Uterus (tissue), 2 donors: Measurements from ENCODE around the gene UFSP1.

ENCODE experiments used
- CTCF ChIP-seq, 4 experiments: fragments of 200-600 bp in 2 of 4; fragments of 450-650 bp in 2 of 4; sonication (generic) in 2 of 4; IDR thresholded peaks; one replicate each; pipeline ENCODE4 v1.5.1; 2016 to 2019; ENCODE audit warnings: antibody characterized with exemption in 4 of 4, mild to moderate bottlenecking in 2 of 4, moderate library complexity in 1 of 4
- POLR2A ChIP-seq, 2 donors: fragments of 450-650 bp; IDR thresholded peaks; one replicate each; pipeline ENCODE4 v1.6.1; 2016; ENCODE audit warnings: antibody characterized with exemption in 2 of 2, mild to moderate bottlenecking in 1 of 2, moderate library complexity in 1 of 2

GRCh38 chr7:100856871-100857282, 32.6 kb downstream of the UFSP1 start:
- TF ChIP-seq CTCF (IDR thresholded peaks at IDR 0.05) = no peak
- no peak for TF ChIP-seq POLR2A (IDR thresholded peaks at IDR 0.05)
